PC-3 (cell line): Measurements from ENCODE around the gene GC.

Experiments
- CTCF ChIP-seq: fragments of 300-600 bp; sonication (generic); conservative IDR thresholded peaks from 2 replicates; pipeline ENCODE4 v1.5.1; 2017; ENCODE audit warnings: antibody characterized with exemption, low read depth, mild to moderate bottlenecking, low read length
- EZH2 ChIP-seq: fragments of 300-600 bp; sonication (generic); IDR thresholded peaks from one replicate; pipeline ENCODE4 v1.6.1; 2017; ENCODE audit warnings: antibody characterized with exemption, mild to moderate bottlenecking, low read length; ENCODE audit not compliant: unreplicated experiment
- EZH2phosphoT487 ChIP-seq: fragments of 300-600 bp; sonication (generic); IDR thresholded peaks from 2 replicates; pipeline ENCODE4 v1.6.1; 2018; ENCODE audit warnings: mild to moderate bottlenecking, antibody characterized with exemption, low read length, borderline replicate concordance

- TF ChIP-seq EZH2 (no peak), CTCF (no peak), EZH2phosphoT487 (no peak)
Measured at GRCh38 chr4:71711044-71711984, 72.6 kb downstream of the GC start.
